Activated CD8-positive, alpha-beta memory T cell treated with anti-CD3 and anti-CD28 coated beads for 1 hour (primary cell): Measurements from ENCODE around the gene KCNQ2.
"Not testable (repeated sequence)": the region's sequence is repeated elsewhere in the genome, so short reads cannot be mapped to it uniquely, and the experiment has no call there.

Experiments
- DNase-seq, 2 donors: peaks; one replicate each; pipeline ENCODE4 v3.0.0-alpha.2; 2020; ENCODE audit warnings: low read depth in 1 of 2; ENCODE audit errors: extremely low read depth in 1 of 2

Gene KCNQ2

GRCh38 chr20:63394069-63394919 is 78.2 kb downstream of the KCNQ2 start:
- DNase-seq, result no peak

GRCh38 chr20:63393566-63393965 is 78.9 kb downstream of the KCNQ2 start:
- DNase-seq, result no peak

DNA sequence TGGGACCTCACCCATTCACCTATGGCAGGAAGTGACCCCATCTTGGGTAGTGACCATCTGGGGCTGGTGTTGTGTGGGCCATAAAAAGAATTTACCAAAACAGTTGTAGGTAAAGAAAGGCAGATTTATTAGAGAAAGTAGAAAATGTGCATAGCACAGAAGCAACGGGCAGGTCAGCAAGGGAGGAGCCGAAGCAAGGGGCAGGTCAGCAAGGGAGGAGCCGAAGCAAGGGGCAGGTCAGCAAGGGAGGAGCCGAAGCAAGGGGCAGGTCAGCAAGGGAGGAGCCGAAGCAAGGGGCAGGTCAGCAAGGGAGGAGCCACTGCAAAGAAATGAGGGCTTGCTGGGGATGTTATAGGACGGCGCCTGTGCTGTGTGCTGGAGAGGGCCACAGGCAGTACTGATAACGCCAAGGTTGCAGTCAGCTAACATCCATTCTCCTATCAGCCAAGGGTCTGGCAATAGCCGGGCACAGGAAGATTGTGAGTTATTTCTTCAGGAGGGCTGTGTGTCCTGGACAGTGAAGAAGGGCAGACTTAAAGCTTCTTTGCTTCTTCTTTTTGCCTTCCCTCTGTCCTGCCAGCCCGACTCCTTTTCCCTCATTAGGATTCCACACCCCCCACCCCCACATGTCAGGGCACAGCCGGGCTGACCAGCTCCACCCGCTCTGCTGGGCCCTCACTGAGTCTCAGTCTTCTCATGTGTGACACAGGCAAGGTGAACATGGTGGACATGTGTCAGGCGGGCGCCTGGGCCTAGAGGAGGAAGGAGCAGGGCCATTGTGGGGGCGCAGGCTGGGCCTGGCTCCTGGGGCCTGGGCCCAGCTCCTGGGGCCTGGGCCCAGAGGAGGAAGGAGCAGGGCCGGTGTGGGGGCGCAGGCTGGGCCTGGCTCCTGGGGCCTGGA is 79.7 kb downstream of the KCNQ2 start:
- DNase-seq, result no peak

DNA sequence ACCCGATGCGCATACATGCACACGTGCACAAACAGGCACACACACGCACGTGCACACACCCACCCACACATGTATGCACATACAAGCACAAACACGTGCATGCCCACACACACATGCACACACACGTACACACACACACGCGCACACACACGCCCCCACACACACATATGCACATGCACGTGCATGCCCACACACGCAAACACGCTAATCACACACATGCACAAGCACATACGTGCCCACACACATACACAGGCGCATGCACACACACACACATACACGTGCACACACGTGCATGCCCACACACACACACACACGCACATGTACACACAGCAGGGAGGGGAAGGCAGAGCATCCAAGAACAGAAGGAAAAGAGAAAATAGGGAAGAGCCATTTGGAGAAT is 84.5 kb downstream of the KCNQ2 start:
- DNase-seq, result no peak

- no peak for DNase-seq
Observed at GRCh38 chr20:63387393-63387792, 85.1 kb downstream of the KCNQ2 start.

DNA sequence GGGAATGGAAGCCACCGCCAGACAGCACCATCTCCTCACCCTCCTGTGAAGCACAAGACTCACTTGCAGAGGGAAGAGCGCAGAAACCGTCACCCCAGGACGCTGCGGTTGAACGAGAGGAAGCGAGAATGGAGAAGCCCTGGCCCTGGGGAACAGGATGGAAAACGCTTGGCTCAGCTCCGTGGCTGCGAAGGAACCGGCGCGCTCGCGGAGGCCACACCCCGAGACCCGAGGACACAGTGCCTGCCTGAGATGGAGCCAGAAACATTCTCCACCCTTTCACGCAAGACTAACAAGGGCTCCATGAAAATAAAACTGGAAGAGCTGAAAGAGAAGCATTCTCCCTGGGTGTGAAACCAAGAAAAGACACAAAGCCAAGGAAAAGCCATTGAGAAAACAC is 86.0 kb downstream of the KCNQ2 start:
- no peak for DNase-seq

- DNase-seq, result no peak
Observed at GRCh38 chr20:63385819-63386218, 86.6 kb downstream of the KCNQ2 start.

- DNase-seq, result no peak
Observed at GRCh38 chr20:63384336-63384735, 88.1 kb downstream of the KCNQ2 start.

- DNase-seq, result no peak
Observed at GRCh38 chr20:63383556-63383955, 88.9 kb downstream of the KCNQ2 start.

GRCh38 chr20:63382551-63383300 is 89.7 kb downstream of the KCNQ2 start:
- no peak for DNase-seq

DNA sequence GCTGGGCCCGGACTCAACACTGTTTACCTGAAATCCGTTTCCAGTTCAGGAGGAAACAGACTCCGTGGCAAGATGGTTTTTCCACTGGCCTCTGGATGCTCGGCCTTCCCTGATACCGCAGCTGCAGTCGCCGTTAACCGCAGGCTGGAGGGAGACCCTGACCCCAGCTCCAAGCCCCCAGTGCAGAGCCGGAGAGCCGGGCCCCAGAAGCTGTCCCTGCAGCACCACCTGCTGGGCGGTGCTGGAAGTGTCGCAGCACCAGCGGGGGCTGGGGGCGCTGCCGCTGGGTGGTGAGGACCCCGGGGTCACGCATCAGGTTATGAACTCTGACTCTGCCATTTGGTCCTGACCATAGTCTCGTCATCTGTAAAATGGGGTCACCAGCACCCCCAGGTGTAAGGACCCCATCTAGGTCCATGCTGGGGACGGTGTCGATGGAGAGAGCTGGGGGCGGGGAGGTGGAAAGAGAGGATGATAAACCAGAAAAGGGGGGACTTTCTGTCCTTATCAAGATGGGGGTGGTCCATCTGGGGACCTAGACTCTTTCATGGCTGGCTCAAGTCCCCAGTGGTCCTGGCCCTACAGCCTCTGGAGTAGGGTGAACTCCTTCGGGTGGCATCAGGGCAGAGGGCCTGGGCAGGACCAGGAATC is 90.5 kb downstream of the KCNQ2 start:
- peak in 1 of 2 donors; percentile 14 for DNase-seq

DNA sequence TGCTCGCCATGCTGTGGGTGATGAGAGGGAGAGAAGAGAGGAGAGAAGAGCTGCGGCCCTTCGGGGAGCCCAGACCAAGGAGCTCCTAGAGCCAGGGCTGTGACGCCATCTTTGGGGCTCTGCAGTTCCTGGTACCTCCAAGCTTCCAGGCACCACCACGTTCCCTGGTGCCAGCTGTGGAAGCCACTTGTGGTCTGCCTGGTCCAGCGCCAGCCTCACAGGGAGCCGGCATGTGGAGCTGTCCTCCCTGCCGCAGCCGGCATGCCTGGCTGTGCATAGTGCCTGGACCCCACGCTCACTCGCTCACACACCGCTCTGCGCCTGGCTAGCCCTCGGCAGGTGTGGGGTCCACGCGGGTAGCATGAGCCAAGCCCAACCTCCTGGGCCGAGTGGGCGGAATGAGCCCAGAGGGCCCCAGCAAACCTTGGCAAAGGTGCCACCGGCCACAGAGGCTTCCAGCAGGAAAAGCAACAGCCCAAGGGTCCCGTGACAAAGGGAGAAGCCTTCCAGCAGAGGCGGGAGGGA is 92.0 kb downstream of the KCNQ2 start:
- DNase-seq, result no peak

GRCh38 chr20:63379872-63380271 is 92.6 kb downstream of the KCNQ2 start:
- not testable (repeated sequence) for DNase-seq

- DNase-seq, result no peak
Observed at GRCh38 chr20:63379296-63379695, 93.2 kb downstream of the KCNQ2 start.

DNA sequence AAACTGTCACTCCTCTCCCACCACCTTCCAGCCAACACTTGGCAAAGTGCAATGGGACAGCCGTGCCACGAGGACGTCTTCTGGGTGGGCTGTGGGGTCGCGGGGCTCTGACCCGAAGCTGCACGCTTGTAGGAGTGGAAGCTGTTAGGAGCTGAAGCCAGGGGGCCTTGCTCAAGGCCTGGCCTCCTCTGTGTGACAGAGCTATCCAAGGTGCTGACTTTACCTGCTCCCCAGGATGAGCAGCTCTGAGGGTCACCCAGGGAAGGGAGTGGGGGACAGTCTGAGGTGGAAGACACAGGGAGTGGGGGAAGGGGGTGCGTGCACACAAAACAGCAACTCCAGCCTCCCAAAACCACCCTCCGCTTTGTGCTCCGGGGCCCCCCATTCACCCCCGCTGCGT is 93.8 kb downstream of the KCNQ2 start:
- no peak for DNase-seq

DNA sequence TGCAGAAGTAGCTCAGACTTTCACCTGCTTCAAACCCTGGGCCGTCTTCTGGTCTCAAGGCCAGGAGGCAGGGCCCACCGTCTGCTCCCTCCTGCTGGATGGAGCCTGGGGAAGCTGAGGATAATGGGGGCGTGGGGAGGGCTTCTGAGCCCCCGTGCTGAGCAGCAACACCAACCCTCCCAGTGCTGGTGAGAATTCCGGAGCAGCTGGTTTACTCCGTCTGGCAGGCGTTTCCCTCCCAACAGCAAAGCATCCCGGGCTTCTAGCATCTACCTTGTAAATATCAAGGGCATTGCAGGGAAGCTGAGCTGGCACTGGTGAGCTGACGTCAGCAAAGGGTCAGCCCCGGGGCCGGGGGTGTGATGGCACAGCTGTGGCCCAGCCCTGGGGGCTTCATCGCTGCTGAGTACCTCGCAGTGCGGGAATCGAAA is 94.5 kb downstream of the KCNQ2 start:
- DNase-seq, result no peak

- no peak for DNase-seq
Observed at GRCh38 chr20:63377256-63377941, 95.1 kb downstream of the KCNQ2 start.

DNA sequence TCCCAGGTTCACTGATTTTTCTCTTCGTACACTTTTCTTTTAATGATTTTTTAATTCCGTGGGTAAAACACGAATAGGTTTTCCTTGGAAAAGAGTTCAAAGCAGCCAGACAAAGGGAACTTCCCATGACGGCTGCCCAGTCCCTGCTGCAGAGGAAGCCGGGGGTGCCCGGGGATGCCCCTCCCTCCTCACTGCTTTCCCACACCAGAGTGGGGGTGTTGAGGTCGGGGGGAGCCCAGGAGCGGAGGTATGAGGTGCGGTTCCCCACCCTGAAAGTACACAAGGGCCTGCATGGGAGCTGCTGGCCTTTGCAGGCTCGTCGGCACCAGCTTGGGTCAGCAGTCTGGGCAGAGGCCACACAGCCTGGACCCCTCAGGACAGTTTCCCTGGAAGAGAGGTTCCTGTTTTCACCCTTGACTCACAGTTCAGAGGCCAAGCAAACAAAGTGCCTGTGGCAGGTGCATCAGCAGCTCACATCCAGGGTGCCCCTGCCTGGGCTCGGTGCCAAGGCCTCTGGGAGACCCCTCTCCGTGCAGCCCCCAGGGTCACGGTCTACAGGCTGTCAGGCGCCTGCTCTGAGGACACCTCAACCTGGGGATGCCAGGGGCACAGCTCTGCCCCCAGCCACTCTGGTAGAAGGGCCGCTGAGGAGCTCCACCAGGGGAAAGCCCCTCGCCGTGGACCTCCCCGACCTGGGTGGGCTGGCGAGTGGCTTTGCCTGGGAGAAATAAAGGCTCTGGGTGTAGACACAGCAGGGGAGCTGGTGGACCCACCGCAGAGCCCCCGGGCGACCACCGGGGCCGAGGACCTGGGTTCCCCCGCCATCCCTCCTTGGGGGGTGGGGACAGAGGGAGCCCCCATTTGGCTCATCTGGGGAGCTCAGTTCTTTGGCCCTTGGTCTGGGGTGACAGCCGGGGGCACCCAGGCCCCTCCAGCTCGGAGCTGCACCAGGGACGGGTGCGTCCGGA is 95.9 kb downstream of the KCNQ2 start:
- DNase-seq, result no peak

- no peak for DNase-seq
Observed at GRCh38 chr20:63375438-63375837, 97.0 kb downstream of the KCNQ2 start.
